NCI-H1092 (cell line): ENCODE data around the gene LONP2.
"Not testable (repeated sequence)": the region's sequence is repeated elsewhere in the genome, so short reads cannot be mapped to it uniquely, and the experiment has no call there.

Experiments used
- DNase-seq: peaks from one replicate; lab custom pipeline; 2025; lab: John Stamatoyannopoulos, UW

The LONP2 gene

DNA sequence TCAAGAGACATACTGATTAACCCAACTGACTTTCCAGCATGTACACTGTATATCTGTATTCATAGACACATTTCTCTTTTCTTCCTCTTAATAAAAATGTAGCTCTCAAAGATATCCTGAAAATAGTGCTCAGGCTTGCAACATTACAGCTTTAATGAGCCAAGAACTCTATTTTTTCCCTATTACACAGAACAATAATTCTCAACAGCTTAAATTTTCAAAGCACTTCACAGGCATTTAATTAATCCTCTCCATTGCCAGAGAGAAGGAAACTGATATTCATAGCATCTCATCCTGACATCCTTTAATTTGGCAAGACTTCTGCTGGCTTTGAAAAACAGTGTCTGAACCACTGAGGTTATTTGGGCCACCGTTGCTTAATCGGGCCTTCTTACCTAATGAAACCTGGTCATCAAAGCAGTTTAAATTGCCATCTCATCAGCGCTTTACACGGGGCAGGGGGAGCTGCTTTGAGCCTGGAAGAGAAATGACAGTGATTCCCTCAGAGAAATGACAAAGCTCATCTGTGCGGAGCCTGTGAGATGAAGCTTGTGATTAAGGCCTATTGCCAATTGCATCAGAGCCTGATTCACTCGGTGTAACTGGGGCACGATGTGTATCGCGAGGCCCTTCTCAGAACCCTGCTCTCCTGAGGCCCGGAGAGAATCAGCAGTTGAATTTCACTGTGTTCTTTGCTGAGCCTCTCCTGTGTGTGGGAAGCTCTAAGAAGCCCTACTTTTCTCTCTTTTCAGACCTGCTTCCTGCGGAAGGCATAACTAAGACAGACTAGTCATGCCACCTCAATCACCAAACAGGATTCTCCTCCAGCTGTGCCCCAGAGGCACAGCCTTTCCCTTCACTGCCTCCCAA lies 149.6 kb downstream of the LONP2 start:
- DNase-seq: no peak

DNA sequence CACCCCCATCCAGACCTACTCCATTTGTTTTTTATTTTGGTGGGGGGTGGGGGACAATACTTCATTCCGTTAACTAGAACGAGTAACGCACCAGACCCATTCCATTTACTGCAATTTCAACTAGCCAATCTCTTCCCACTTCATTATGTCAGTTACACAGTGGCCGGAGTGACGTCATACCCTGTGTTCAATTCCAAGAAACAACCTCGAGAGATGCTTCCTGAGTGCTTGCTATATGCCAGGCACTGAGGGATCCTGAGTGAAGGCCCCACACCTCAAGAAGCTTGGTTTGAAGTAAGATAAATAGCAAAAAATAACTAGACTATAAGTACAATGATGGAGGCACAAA lies 150.2 kb downstream of the LONP2 start:
- no peak for DNase-seq

DNA sequence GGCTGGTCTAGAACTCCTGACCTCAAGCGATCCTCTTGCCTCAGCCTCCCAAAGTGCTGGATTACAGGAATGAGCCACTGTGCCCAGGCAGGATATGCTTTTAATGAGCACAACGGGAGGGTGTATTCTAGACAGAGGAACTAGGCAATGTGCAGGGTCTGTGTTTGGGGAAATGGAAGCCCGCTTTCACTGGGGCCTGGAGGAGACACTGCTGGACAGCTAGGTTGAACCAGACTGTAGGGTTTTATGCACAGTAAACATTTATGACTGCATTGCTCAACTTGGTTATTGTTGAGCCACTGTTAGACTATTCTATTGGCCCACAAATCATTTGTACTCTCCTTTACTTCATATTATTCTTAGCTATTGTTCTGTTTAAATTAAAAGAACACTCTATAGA lies 151.3 kb downstream of the LONP2 start:
- DNase-seq: no peak

DNA sequence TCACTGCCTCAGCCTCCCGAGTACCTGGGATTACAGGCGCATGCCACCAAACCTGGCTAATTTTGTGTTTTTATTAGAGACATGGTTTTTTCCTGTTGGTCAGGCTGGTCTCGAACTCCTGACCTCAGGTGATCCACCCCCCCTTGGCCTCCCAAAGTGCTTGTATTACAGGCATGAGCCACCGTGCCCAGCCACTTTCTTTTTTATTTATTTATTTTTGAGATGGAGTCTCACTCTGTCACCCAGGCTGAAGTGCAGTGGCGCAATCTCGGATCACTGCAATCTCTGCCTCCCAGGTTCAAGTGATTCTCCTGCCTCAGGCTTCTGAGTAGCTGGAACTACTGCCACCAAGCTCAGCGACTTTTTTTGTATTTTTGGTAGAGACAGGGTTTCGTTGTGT lies 158.4 kb downstream of the LONP2 start:
- DNase-seq: not testable (repeated sequence)

DNA sequence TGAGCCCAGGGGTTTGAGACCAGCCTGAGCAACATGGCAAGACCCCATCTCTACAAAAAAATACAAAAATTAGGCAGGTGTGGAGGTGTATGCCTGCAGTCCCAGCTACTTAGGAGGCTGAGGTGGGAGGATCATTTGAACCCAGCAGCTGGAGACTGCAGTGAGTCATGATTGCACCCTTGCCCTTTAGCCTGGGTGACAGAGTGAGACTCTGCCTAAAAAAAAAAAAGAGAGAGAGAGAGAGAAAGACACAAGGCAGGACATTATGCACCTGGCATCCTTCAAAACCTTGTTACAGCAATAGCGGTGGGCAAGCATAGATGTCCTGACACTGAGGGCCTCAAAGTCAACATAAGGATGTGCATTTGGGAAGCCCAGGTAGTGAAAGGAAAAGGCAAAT lies 161.1 kb downstream of the LONP2 start:
- no peak for DNase-seq

DNA sequence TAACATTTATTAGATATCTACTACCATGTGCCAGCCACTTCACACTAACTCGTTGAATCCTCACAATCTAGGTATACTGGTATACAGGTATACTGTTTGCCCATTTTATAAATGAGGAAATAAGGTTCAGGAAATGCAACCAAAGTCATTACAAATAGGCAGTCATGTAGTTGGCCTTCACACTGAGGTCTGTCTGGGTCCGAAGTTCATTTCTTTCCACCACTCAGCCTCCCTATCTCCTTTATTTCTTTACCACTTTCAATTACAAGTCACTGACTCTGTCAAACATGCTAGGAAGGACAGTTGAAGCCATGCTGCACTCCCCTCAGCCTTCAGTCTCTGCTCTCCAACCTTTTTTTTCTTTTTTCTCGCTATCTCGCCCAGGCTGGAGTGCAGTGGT lies 161.8 kb downstream of the LONP2 start:
- DNase-seq: no peak
